Measurements from ENCODE around the gene RNF34. TPM values are rescaled to one million over a fixed set of nuclear protein-coding genes. Genes with fewer than 3 reads are reported as not detected.

The RNF34 gene
- polyA plus RNA-seq, 1 of the 3 experiments (the other 2 are of a cell fraction), result 29.4 TPM

- H3K4me3 ChIP-seq (ENCODE audit: low read depth in 2 of 2, low read length in 1 of 2), result peak overlapping the region; percentile 56 to 75
- H3K79me2 ChIP-seq (ENCODE audit: insufficient read depth), result peaks cover 40% of the 10 kb centered on the region
- H3K36me3 ChIP-seq (replicated peaks in 1 of 2; ENCODE audit: control insufficient read depth in 1 of 2, insufficient read depth in 2 of 2, low read length in 1 of 2), result no peaks in the 10 kb centered on the region
- POLR2A ChIA-PET, result interaction anchor here (0.6 to 2.6 kb wide), 11 partner anchors 13 to 234 kb away, joined by 3 to 20 read pairs (median 4); partner anchors contain the start of gene RNF34
- peak overlapping the region; percentile 59 for H2AFZ ChIP-seq (ENCODE audit: low read depth)
- peak overlapping the region; percentile 59; the same call in 1 of the 2 replicates for H3K4me2 ChIP-seq
- H3K4me1 ChIP-seq (ENCODE audit: control insufficient read depth in 1 of 2, insufficient read depth in 2 of 2, low read depth in 1 of 2, low read length in 1 of 2), result no peaks in the 10 kb centered on the region; a peak in 1 of 4 replicates
- no peak for DNase-seq
- peak overlapping the region; percentile 80 for H3K9ac ChIP-seq
- H4K20me1 ChIP-seq (ENCODE audit: insufficient read depth), result peaks cover 4% of the 10 kb centered on the region; the same call in 1 of the 2 replicates
- no peaks in the 10 kb centered on the region for H3K9me2 ChIP-seq
- CTCF ChIA-PET, result interaction anchor here (1.0 to 2.0 kb wide), 3 partner anchors 18 to 90 kb away, joined by 4 to 14 read pairs (median 7); no protein-coding TSS in a partner anchor
- H3F3A ChIP-seq (replicated peaks; ENCODE audit: insufficient read depth), result peaks cover 12% of the 10 kb centered on the region
- TF ChIP-seq SIN3A (IDR thresholded peaks at IDR 0.05; ENCODE audit: borderline replicate concordance, low read depth, low read length), result 0 out of 2 replicates have a peak, but pooled peaks have one; percentile 3
- no peak for TF ChIP-seq RCOR1 (IDR thresholded peaks at IDR 0.05; ENCODE audit: low read length)
- 3% methylated on average over 12 of the region's 12 CpGs for WGBS (ENCODE audit: low lambda C conversion rate)
- H3K9me3 ChIP-seq, result no peaks in the 10 kb centered on the region
- peak overlapping the region; percentile 71 to 84 for H3K27ac ChIP-seq (ENCODE audit: low read depth in 2 of 2, low read length in 1 of 2)
- H3K27me3 ChIP-seq (ENCODE audit: insufficient read depth), result no peaks in the 10 kb centered on the region
Measured at GRCh38 chr12:121352682-121353018, 47.3 kb upstream of the RNF34 start.

GRCh38 chr12:121355818-121356217 is 44.1 kb upstream of the RNF34 start:
- no peaks in the 10 kb centered on the region; a peak in 1 of 4 replicates for H3K4me1 ChIP-seq (ENCODE audit: control insufficient read depth in 1 of 2, insufficient read depth in 2 of 2, low read depth in 1 of 2, low read length in 1 of 2)
- peaks cover 9% of the 10 kb centered on the region for H3K79me2 ChIP-seq (ENCODE audit: insufficient read depth)
- no peak for TF ChIP-seq GATA2 (CRISPR knock-in tag; IDR thresholded peaks at IDR 0.05)
- TF ChIP-seq SMC3 (IDR thresholded peaks at IDR 0.05; ENCODE audit: low read depth, low read length), result no peak
- no peak for TF ChIP-seq MXI1 (IDR thresholded peaks at IDR 0.05; ENCODE audit: low read depth, low read length)
- no peak for TF ChIP-seq ZBTB33 (IDR thresholded peaks at IDR 0.05; ENCODE audit: borderline replicate concordance, low read depth)
- no peak for TF ChIP-seq NFIC (IDR thresholded peaks at IDR 0.05; ENCODE audit: borderline replicate concordance)
- TF ChIP-seq USF1 (IDR thresholded peaks at IDR 0.05; ENCODE audit: borderline replicate concordance, low read depth), result no peak
- no peak for TF ChIP-seq FOXM1 (IDR thresholded peaks at IDR 0.05; ENCODE audit: low read depth)
- no peak for TF ChIP-seq NRF1 (IDR thresholded peaks at IDR 0.05; ENCODE audit: low read depth, low read length)
- TF ChIP-seq MEF2A (IDR thresholded peaks at IDR 0.05; ENCODE audit: borderline replicate concordance, low read depth), result no peak
- TF ChIP-seq TAF1 (IDR thresholded peaks at IDR 0.05; ENCODE audit: borderline replicate concordance, low read depth, low read length), result no peak
- TF ChIP-seq MAX (IDR thresholded peaks at IDR 0.05; ENCODE audit: low read depth), result no peak
- TF ChIP-seq PBX3 (IDR thresholded peaks at IDR 0.05), result no peak
- no peak for TF ChIP-seq USF2 (IDR thresholded peaks at IDR 0.05; ENCODE audit: borderline replicate concordance, low read depth, low read length)
- no peak for TF ChIP-seq FOSL2 (IDR thresholded peaks at IDR 0.05; ENCODE audit: borderline replicate concordance, low read depth)
- no peak for TF ChIP-seq YY1 (IDR thresholded peaks at IDR 0.05; ENCODE audit: low read depth)
- TF ChIP-seq ELF1 (IDR thresholded peaks at IDR 0.05), result no peak
- TF ChIP-seq CHD2 (IDR thresholded peaks at IDR 0.05; ENCODE audit: low read length, partially characterized antibody), result no peak
- POLR2A ChIA-PET, result no interaction called here
- H2AFZ ChIP-seq (ENCODE audit: low read depth), result no peak overlapping the region
- no peak overlapping the region for H3K4me3 ChIP-seq (ENCODE audit: low read depth in 2 of 2, low read length in 1 of 2)
- no peaks in the 10 kb centered on the region for H4K20me1 ChIP-seq (ENCODE audit: insufficient read depth)
- 78% methylated on average over 6 of the region's 6 CpGs for WGBS (ENCODE audit: low lambda C conversion rate)
- H3F3A ChIP-seq (replicated peaks; ENCODE audit: insufficient read depth), result peaks cover 15% of the 10 kb centered on the region
- CTCF ChIA-PET, result interaction anchor here (0.7 to 1.0 kb wide), 2 partner anchors 10 to 21 kb away, joined by 3 read pairs; no protein-coding TSS in a partner anchor
- no peaks in the 10 kb centered on the region for H3K9me3 ChIP-seq
- no peaks in the 10 kb centered on the region for H3K9me2 ChIP-seq
- no peak overlapping the region for H3K4me2 ChIP-seq
- no peaks in the 10 kb centered on the region for H3K36me3 ChIP-seq (replicated peaks in 1 of 2; ENCODE audit: control insufficient read depth in 1 of 2, insufficient read depth in 2 of 2, low read length in 1 of 2)
- no peak overlapping the region for H3K27ac ChIP-seq (ENCODE audit: low read depth in 2 of 2, low read length in 1 of 2)
- no peak overlapping the region for H3K9ac ChIP-seq
- DNase-seq, result no peak
- H3K27me3 ChIP-seq (ENCODE audit: insufficient read depth), result no peaks in the 10 kb centered on the region
